ENCODE measurements around the gene IP6K3.

The IP6K3 gene

GRCh38 chr6:33720998-33721397 lies 25.7 kb downstream of the IP6K3 start:
- H3K4me3 ChIP-seq = no peak overlapping the region
- DNase-seq (ENCODE audit: low spot score) = no peak
- TF ChIP-seq CTCF (IDR thresholded peaks at IDR 0.05) = no peak
- no peak overlapping the region for H3K27ac ChIP-seq

- no peak for TF ChIP-seq CTCF (IDR thresholded peaks at IDR 0.05)
- Histone ChIP-seq H3K27ac (no peak overlapping the region), H3K4me3 (no peak overlapping the region)
- DNase-seq (ENCODE audit: low spot score) = no peak
Observed at GRCh38 chr6:33719326-33719987, 27.2 kb downstream of the IP6K3 start.

GRCh38 chr6:33718713-33719112 lies 28.0 kb downstream of the IP6K3 start:
- Histone ChIP-seq H3K27ac (peak overlapping the region in 1 of 2 donors; percentile 71), H3K4me3 (no peak overlapping the region)
- TF ChIP-seq CTCF (IDR thresholded peaks at IDR 0.05) = no peak
- no peak for DNase-seq (ENCODE audit: low spot score)

- DNase-seq (ENCODE audit: low spot score) = no peak
- Histone ChIP-seq H3K27ac (peak overlapping the region; percentile 22 to 71), H3K4me3 (peak overlapping the region; percentile 32)
- no peak for TF ChIP-seq CTCF (IDR thresholded peaks at IDR 0.05)
Observed at GRCh38 chr6:33717934-33718455, 28.7 kb downstream of the IP6K3 start.

GRCh38 chr6:33716890-33717632 lies 29.6 kb downstream of the IP6K3 start:
- Histone ChIP-seq H3K4me3 (no peak overlapping the region), H3K27ac (peak overlapping the region in 1 of 2 donors; percentile 52)
- no peak for TF ChIP-seq CTCF (IDR thresholded peaks at IDR 0.05)
- DNase-seq (ENCODE audit: low spot score) = no peak

- no peak for DNase-seq (ENCODE audit: low spot score)
- H3K27ac ChIP-seq = no peak overlapping the region
- no peak for TF ChIP-seq CTCF (IDR thresholded peaks at IDR 0.05)
- no peak overlapping the region for H3K4me3 ChIP-seq
Observed at GRCh38 chr6:33716379-33716778, 30.3 kb downstream of the IP6K3 start.

Data from coronary artery (tissue), 2 donors.